ENCODE data around the gene MED20. TPM values are rescaled to one million over a fixed set of nuclear protein-coding genes. Genes with fewer than 3 reads are reported as not detected.

MED20 gene
- total RNA-seq, 2 donors from 2014 or later: 27.4 to 38.4 TPM

GRCh38 chr6:41965429-41966213 lies 44.7 kb upstream of the MED20 start:
- no peak for TF ChIP-seq CTCF (conservative IDR thresholded peaks at IDR 0.05)
- no peak overlapping the region for H3K4me3 ChIP-seq (ENCODE audit: low read length)
- 18 to 31% methylated on average over 10 to 11 of the region's 11 CpGs for WGBS, 2 experiments (ENCODE audit: insufficient coverage in 1 of 2, insufficient read length in 1 of 2)
- peak overlapping the region; percentile 66 for H3K27ac ChIP-seq (ENCODE audit: low read depth, low read length)
- H3K9ac ChIP-seq (ENCODE audit: extremely low read depth, low read length, poor library complexity, severe bottlenecking): no peak overlapping the region
- Mint-ChIP-seq H3K27ac (peak overlapping the region; percentile 79), H3K36me3 (ENCODE audit: low read depth) (no peaks in the 10 kb centered on the region), H3K27me3 (ENCODE audit: insufficient read depth) (peaks cover 4% of the 10 kb centered on the region), H3K4me1 (peaks cover 18% of the 10 kb centered on the region), H3K4me3 (peak overlapping the region; percentile 5), H3K9me3 (no peaks in the 10 kb centered on the region)
- H3K36me3 ChIP-seq (ENCODE audit: control insufficient read depth, insufficient read depth, low read length): no peaks in the 10 kb centered on the region
- H3K27me3 ChIP-seq (ENCODE audit: control insufficient read depth, insufficient read depth, low read length, poor library complexity, severe bottlenecking): no peaks in the 10 kb centered on the region
- DNase-seq: peak; percentile 92
- H3K4me1 ChIP-seq (ENCODE audit: control insufficient read depth, insufficient read depth, low read length): no peaks in the 10 kb centered on the region
- H3K9me3 ChIP-seq (ENCODE audit: control insufficient read depth, low read length): no peaks in the 10 kb centered on the region

GRCh38 chr6:41964201-41964887 lies 43.4 kb upstream of the MED20 start:
- H3K27ac ChIP-seq (ENCODE audit: low read depth, low read length): no peak overlapping the region
- peaks cover 18% of the 10 kb centered on the region for H3K4me1 Mint-ChIP-seq
- 87% methylated on average over 2 of the region's 2 CpGs; no CpG with 5 or more reads in 1 of the 2 experiments for WGBS, 2 experiments (ENCODE audit: insufficient coverage in 1 of 2, insufficient read length in 1 of 2)

GRCh38 chr6:41963371-41963770 lies 42.4 kb upstream of the MED20 start:
- Mint-ChIP-seq H3K27me3 (ENCODE audit: insufficient read depth) (peaks cover 4% of the 10 kb centered on the region), H3K9me3 (no peaks in the 10 kb centered on the region), H3K36me3 (ENCODE audit: low read depth) (no peaks in the 10 kb centered on the region), H3K4me3 (no peak overlapping the region), H3K4me1 (peaks cover 18% of the 10 kb centered on the region), H3K27ac (no peak overlapping the region)
- TF ChIP-seq CTCF (conservative IDR thresholded peaks at IDR 0.05): no peak
- 57 to 64% methylated on average over 1 of the region's 1 CpG for WGBS, 2 experiments (ENCODE audit: insufficient coverage in 1 of 2, insufficient read length in 1 of 2)
- no peak overlapping the region for H3K9ac ChIP-seq (ENCODE audit: extremely low read depth, low read length, poor library complexity, severe bottlenecking)
- H3K4me3 ChIP-seq (ENCODE audit: low read length): no peak overlapping the region
- no peak overlapping the region for H3K27ac ChIP-seq (ENCODE audit: low read depth, low read length)
- no peaks in the 10 kb centered on the region for H3K27me3 ChIP-seq (ENCODE audit: control insufficient read depth, insufficient read depth, low read length, poor library complexity, severe bottlenecking)
- H3K36me3 ChIP-seq (ENCODE audit: control insufficient read depth, insufficient read depth, low read length): no peaks in the 10 kb centered on the region
- DNase-seq: no peak
- H3K9me3 ChIP-seq (ENCODE audit: control insufficient read depth, low read length): no peaks in the 10 kb centered on the region
- H3K4me1 ChIP-seq (ENCODE audit: control insufficient read depth, insufficient read depth, low read length): no peaks in the 10 kb centered on the region

More at GRCh38 chr6:41964201-41964887, 43.4 kb upstream of the MED20 start:
- Histone ChIP-seq H3K9ac (ENCODE audit: extremely low read depth, low read length, poor library complexity, severe bottlenecking) (no peak overlapping the region), H3K4me3 (ENCODE audit: low read length) (no peak overlapping the region), H3K9me3 (ENCODE audit: control insufficient read depth, low read length) (no peaks in the 10 kb centered on the region), H3K4me1 (ENCODE audit: control insufficient read depth, insufficient read depth, low read length) (no peaks in the 10 kb centered on the region), H3K27me3 (ENCODE audit: control insufficient read depth, insufficient read depth, low read length, poor library complexity, severe bottlenecking) (no peaks in the 10 kb centered on the region), H3K36me3 (ENCODE audit: control insufficient read depth, insufficient read depth, low read length) (no peaks in the 10 kb centered on the region)
- peak; percentile 63 for DNase-seq
- H3K27me3 Mint-ChIP-seq (ENCODE audit: insufficient read depth): peaks cover 4% of the 10 kb centered on the region
- H3K27ac Mint-ChIP-seq: no peak overlapping the region
- H3K4me3 Mint-ChIP-seq: no peak overlapping the region
- no peaks in the 10 kb centered on the region for H3K36me3 Mint-ChIP-seq (ENCODE audit: low read depth)
- H3K9me3 Mint-ChIP-seq: no peaks in the 10 kb centered on the region
- no peak for TF ChIP-seq CTCF (conservative IDR thresholded peaks at IDR 0.05)
